GM23338 (cell line): ENCODE results near the gene RWDD1. TPM values are rescaled to one million over a fixed set of nuclear protein-coding genes. Genes with fewer than 3 reads are reported as not detected.
"Not testable (repeated sequence)": the region's sequence is repeated elsewhere in the genome, so short reads cannot be mapped to it uniquely, and the experiment has no call there.

Experiments used
- ATAC-seq: fragments of 200-7000 bp; cut with Tn5 transposase; 3 replicates; pipeline ENCODE4 v1.9.1; 2020
- DNase-seq: peaks from one replicate; pipeline ENCODE4 v3.0.0-alpha.2; 2015; ENCODE audit warnings: low spot score
- H2AFZ ChIP-seq: fragments of 200-600 bp; sonication (generic); 2 replicates; pipeline ENCODE4 v1.8.0; 2016; ENCODE audit warnings: antibody characterized with exemption, mild to moderate bottlenecking, moderate library complexity
- H3F3A ChIP-seq: fragments of 200-600 bp; sonication (generic); replicated peaks from 2 replicates; pipeline ENCODE4 v1.8.0; 2017; ENCODE audit warnings: antibody characterized with exemption, mixed run types, low read depth
- H3K27ac ChIP-seq: fragments of 200-600 bp; sonication (generic); 2 replicates; pipeline ENCODE4 v1.6.1; 2016; ENCODE audit warnings: low read depth
- H3K27me3 ChIP-seq: fragments of 200-600 bp; sonication (generic); 2 replicates; pipeline ENCODE4 v1.8.0; 2016; ENCODE audit warnings: mild to moderate bottlenecking, mixed run types, moderate library complexity; ENCODE audit not compliant: insufficient read depth
- H3K36me3 ChIP-seq: fragments of 200-600 bp; sonication (generic); 2 replicates; pipeline ENCODE4 v1.8.0; 2016; ENCODE audit warnings: mild to moderate bottlenecking; ENCODE audit not compliant: insufficient read depth
- H3K4me1 ChIP-seq: fragments of 200-600 bp; sonication (generic); 2 replicates; pipeline ENCODE4 v1.8.0; 2016; ENCODE audit warnings: mild to moderate bottlenecking, moderate library complexity; ENCODE audit not compliant: insufficient read depth
- H3K4me2 ChIP-seq: fragments of 200-600 bp; sonication (generic); 2 replicates; pipeline ENCODE4 v1.7.1; 2017; ENCODE audit warnings: mixed run types
- H3K4me3 ChIP-seq: fragments of 200-600 bp; sonication (generic); 2 replicates; pipeline ENCODE4 v1.6.1; 2016; ENCODE audit warnings: mixed run types
- H3K79me2 ChIP-seq: fragments of 200-600 bp; sonication (generic); replicated peaks from 2 replicates; pipeline ENCODE4 v1.8.0; 2017; ENCODE audit warnings: mild to moderate bottlenecking; ENCODE audit not compliant: insufficient read depth
- H3K9me2 ChIP-seq: fragments of 200-600 bp; sonication (generic); 2 replicates; pipeline ENCODE4 v1.8.0; 2017; ENCODE audit not compliant: insufficient read depth
- H4K20me1 ChIP-seq: fragments of 200-600 bp; sonication (generic); replicated peaks from 2 replicates; pipeline ENCODE4 v1.8.0; 2017; ENCODE audit warnings: mild to moderate bottlenecking; ENCODE audit not compliant: insufficient read depth
- H3K27ac Mint-ChIP-seq: 2 replicates; pipeline ENCODE4 v1.8.0; 2020; ENCODE audit warnings: inconsistent platforms, mild to moderate bottlenecking, moderate library complexity, mixed read lengths
- H3K27me3 Mint-ChIP-seq: 3 replicates; pipeline ENCODE4 v1.8.0; 2022; ENCODE audit warnings: low read depth, mild to moderate bottlenecking, moderate library complexity, mixed read lengths, inconsistent platforms; ENCODE audit not compliant: insufficient read depth, poor library complexity
- H3K36me3 Mint-ChIP-seq: 3 replicates; pipeline ENCODE4 v1.8.0; 2021; ENCODE audit warnings: low read depth, mild to moderate bottlenecking, inconsistent platforms, moderate library complexity, mixed read lengths
- H3K4me1 Mint-ChIP-seq: 3 replicates; pipeline ENCODE4 v1.8.0; 2020; ENCODE audit warnings: mild to moderate bottlenecking, inconsistent platforms, mixed read lengths
- H3K4me3 Mint-ChIP-seq: 3 replicates; pipeline ENCODE4 v1.8.0; 2021; ENCODE audit warnings: moderate library complexity, mild to moderate bottlenecking, inconsistent platforms, mixed read lengths
- H3K9me3 Mint-ChIP-seq: 3 replicates; pipeline ENCODE4 v1.8.0; 2020; ENCODE audit warnings: moderate library complexity, mild to moderate bottlenecking, inconsistent platforms, mixed read lengths
- CREB1 ChIP-seq: fragments of 250-450 bp; sonication (Bioruptor Pico); IDR thresholded peaks from 2 replicates; pipeline ENCODE4 v1.5.0; 2020; ENCODE audit warnings: low read depth, mild to moderate bottlenecking, moderate library complexity
- EZH2 ChIP-seq: fragments of 200-600 bp; sonication (generic); IDR thresholded peaks from one replicate; pipeline ENCODE4 v1.8.0; 2017; ENCODE audit warnings: antibody characterized with exemption, mild to moderate bottlenecking, low read depth; ENCODE audit not compliant: unreplicated experiment
- EZH2phosphoT487 ChIP-seq: fragments of 200-600 bp; sonication (generic); IDR thresholded peaks from one replicate; pipeline ENCODE4 v1.8.1; 2018; ENCODE audit warnings: antibody characterized with exemption; ENCODE audit not compliant: unreplicated experiment
- JUNB ChIP-seq: IDR thresholded peaks from one replicate; pipeline ENCODE4 v1.6.1; 2016; ENCODE audit warnings: antibody characterized with exemption; ENCODE audit not compliant: unreplicated experiment
- POLR2AphosphoS5 ChIP-seq: IDR thresholded peaks from 2 replicates; pipeline ENCODE4 v1.6.1; 2016; ENCODE audit warnings: antibody characterized with exemption, low read depth
- REST ChIP-seq: IDR thresholded peaks from one replicate; pipeline ENCODE4 v1.6.1; 2018; ENCODE audit warnings: antibody characterized with exemption; ENCODE audit not compliant: unreplicated experiment
- ZNF114 ChIP-seq: fragments of 250-450 bp; sonication (Bioruptor Pico); IDR thresholded peaks from 2 replicates; pipeline ENCODE4 v1.5.0; 2020; ENCODE audit warnings: mild to moderate bottlenecking, moderate library complexity
- ZNF331 ChIP-seq: fragments of 250-450 bp; sonication (Bioruptor Pico); IDR thresholded peaks from 2 replicates; pipeline ENCODE4 v1.5.0; 2020; ENCODE audit warnings: low read depth, mild to moderate bottlenecking, moderate library complexity
- polyA plus RNA-seq: library from polyadenylated mRNA; unstranded; fragments of >200 nt; fragmentation: Nextera tagmentation; extraction: Ambion mirVana; gene quantifications from 2 replicates; pipeline ENCODE4 v1.2.1, GENCODE V29; 2016
- total RNA-seq: library from RNA; depleted of rRNA; stranded (reverse); fragments of >200 nt; shearing (Covaris generic); gene quantifications from 2 replicates; pipeline ENCODE4 v1.2.3, GENCODE V29; 2014
- TF ChIP-seq, protein P1 (sequence below), 2 experiments: fragments of 200-600 bp in 1 of 2; sonication (generic) in 1 of 2; conservative IDR thresholded peaks; 2 replicates each; pipeline versions ENCODE4 v1.5.1 to v1.6.1; 2016 to 2017; ENCODE audit warnings: antibody characterized with exemption in 2 of 2, low read depth in 2 of 2, mild to moderate bottlenecking in 2 of 2, moderate library complexity in 1 of 2

Gene RWDD1
- total and polyA plus RNA-seq, 2 experiments from 2014 or later, result 20.2 to 171 TPM

DNA sequence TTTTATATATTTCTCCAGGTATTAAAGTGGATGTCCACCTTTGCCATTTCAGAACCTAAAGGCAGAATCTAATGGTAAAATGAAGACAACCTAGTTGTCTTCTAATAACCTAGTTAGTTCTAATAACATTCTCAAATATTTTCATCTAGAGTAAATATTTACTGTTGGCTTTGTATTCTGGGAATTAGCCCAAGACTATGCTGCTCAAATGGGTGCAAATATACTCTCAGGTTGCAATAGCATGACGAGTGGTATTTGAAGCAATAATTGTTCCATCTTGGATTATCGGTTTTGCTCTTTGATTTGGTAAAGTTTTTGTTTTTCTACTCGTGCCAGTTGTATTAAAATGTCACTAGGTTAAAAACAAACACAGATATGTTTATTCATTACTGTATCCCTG lies 23.9 kb downstream of the RWDD1 start:
- no peak for DNase-seq
- no peaks in the 10 kb centered on the region for H3F3A ChIP-seq
- H3K4me3 ChIP-seq, result no peak overlapping the region
- Mint-ChIP-seq H3K4me1 (no peaks in the 10 kb centered on the region), H3K4me3 (no peak overlapping the region), H3K27ac (no peak overlapping the region), H3K36me3 (peaks cover 29% of the 10 kb centered on the region; the same call in 2 of the 3 replicates), H3K9me3 (no peaks in the 10 kb centered on the region), H3K27me3 (no peaks in the 10 kb centered on the region)
- H3K4me1 ChIP-seq, result no peaks in the 10 kb centered on the region
- H2AFZ ChIP-seq, result no peak overlapping the region
- H3K27me3 ChIP-seq, result no peaks in the 10 kb centered on the region
- H3K4me2 ChIP-seq, result no peak overlapping the region
- TF ChIP-seq POLR2AphosphoS5 (no peak), JUNB (no peak), EZH2phosphoT487 (no peak), CREB1 (CRISPR knock-in tag) (no peak), ZNF331 (CRISPR knock-in tag) (no peak), EZH2 (no peak), ZNF114 (CRISPR knock-in tag) (no peak)
- TF ChIP-seq, protein P1, sequence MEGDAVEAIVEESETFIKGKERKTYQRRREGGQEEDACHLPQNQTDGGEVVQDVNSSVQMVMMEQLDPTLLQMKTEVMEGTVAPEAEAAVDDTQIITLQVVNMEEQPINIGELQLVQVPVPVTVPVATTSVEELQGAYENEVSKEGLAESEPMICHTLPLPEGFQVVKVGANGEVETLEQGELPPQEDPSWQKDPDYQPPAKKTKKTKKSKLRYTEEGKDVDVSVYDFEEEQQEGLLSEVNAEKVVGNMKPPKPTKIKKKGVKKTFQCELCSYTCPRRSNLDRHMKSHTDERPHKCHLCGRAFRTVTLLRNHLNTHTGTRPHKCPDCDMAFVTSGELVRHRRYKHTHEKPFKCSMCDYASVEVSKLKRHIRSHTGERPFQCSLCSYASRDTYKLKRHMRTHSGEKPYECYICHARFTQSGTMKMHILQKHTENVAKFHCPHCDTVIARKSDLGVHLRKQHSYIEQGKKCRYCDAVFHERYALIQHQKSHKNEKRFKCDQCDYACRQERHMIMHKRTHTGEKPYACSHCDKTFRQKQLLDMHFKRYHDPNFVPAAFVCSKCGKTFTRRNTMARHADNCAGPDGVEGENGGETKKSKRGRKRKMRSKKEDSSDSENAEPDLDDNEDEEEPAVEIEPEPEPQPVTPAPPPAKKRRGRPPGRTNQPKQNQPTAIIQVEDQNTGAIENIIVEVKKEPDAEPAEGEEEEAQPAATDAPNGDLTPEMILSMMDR (conservative IDR thresholded peaks at IDR 0.05; ENCODE audit: low read depth in 2 of 2), result no peak
- H3K36me3 ChIP-seq, result peaks cover 6% of the 10 kb centered on the region; the same call in 1 of the 2 replicates
- no peaks in the 10 kb centered on the region for H3K79me2 ChIP-seq
- ATAC-seq, result no peak
- H4K20me1 ChIP-seq, result no peaks in the 10 kb centered on the region; the same call in 1 of the 2 replicates
- no peaks in the 10 kb centered on the region for H3K9me2 ChIP-seq
- H3K27ac ChIP-seq, result no peak overlapping the region

- H3K27me3 ChIP-seq, result no peaks in the 10 kb centered on the region
- H4K20me1 ChIP-seq, result no peaks in the 10 kb centered on the region; the same call in 1 of the 2 replicates
- H2AFZ ChIP-seq, result no peak overlapping the region
- H3F3A ChIP-seq, result no peaks in the 10 kb centered on the region
- no peaks in the 10 kb centered on the region for H3K9me3 Mint-ChIP-seq
- peak; percentile 59 for DNase-seq
- H3K27ac ChIP-seq, result no peak overlapping the region
- no peak overlapping the region for H3K4me3 Mint-ChIP-seq
- no peaks in the 10 kb centered on the region for H3K27me3 Mint-ChIP-seq
- peaks cover 24% of the 10 kb centered on the region; the same call in 2 of the 3 replicates for H3K36me3 Mint-ChIP-seq
- H3K4me1 Mint-ChIP-seq, result no peaks in the 10 kb centered on the region
- H3K4me2 ChIP-seq, result no peak overlapping the region
- no peaks in the 10 kb centered on the region for H3K9me2 ChIP-seq
- no peak overlapping the region for H3K27ac Mint-ChIP-seq
- no peaks in the 10 kb centered on the region for H3K79me2 ChIP-seq
- no peak overlapping the region for H3K4me3 ChIP-seq
- peaks cover 6% of the 10 kb centered on the region; the same call in 1 of the 2 replicates for H3K36me3 ChIP-seq
- ATAC-seq, result no peak
- TF ChIP-seq CREB1 (CRISPR knock-in tag) (no peak), REST (peak; percentile 93)
- H3K4me1 ChIP-seq, result no peaks in the 10 kb centered on the region
Measured at GRCh38 chr6:116596815-116597214, 25.5 kb downstream of the RWDD1 start.

DNA sequence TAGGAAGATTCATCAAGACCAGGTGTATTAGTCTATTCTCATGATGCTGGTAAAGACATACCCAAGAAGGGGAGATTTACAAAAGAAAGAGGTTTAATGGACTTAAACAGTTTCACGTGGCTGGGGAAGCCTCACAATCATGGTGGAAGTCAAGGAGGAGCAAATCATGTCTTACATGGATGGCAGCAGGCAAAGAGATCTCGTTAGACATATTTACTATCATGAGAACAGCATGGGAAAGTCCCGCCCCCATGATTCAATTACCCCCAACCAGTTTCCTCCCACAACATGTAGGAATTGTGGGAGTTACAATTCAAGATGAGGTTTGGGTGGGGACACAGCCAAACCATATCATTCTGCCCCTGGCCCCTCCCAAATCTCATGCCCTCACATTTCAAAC lies 32.6 kb downstream of the RWDD1 start:
- H3K9me3 Mint-ChIP-seq, result peaks cover 13% of the 10 kb centered on the region; the same call in 2 of the 3 replicates
- H3K4me2 ChIP-seq, H3K4me1 ChIP-seq, H3K79me2 ChIP-seq, H3K27me3 Mint-ChIP-seq, H3K36me3 ChIP-seq, H4K20me1 ChIP-seq, ATAC-seq, H3K4me3 ChIP-seq, H3K4me3 Mint-ChIP-seq, DNase-seq, H3K4me1 Mint-ChIP-seq, H3K27ac Mint-ChIP-seq, H2AFZ ChIP-seq, H3F3A ChIP-seq, H3K27ac ChIP-seq, H3K27me3 ChIP-seq, H3K9me2 ChIP-seq: not testable (repeated sequence)
- H3K36me3 Mint-ChIP-seq, result peaks cover 18% of the 10 kb centered on the region

DNA sequence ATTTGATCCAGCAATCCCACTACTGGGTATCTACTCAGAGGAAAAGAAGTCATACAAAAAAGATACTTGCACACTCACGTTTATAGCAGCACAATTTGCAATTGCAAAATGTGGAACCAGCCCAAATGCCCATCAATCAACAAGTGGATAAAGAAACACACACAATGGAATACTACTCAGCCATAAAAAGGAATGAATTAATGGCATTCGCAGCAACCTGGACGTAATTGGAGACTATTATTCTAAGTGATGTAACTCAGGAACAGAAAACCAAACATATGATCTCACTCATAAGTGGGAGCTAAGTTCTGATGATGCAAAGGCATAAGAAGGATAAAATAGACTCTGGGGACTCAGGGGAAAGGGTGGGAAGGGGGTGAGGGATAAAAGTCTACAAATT lies 33.6 kb downstream of the RWDD1 start:
- not testable (repeated sequence) for H3K27me3 Mint-ChIP-seq, H3K27ac ChIP-seq

More for the DNA sequence above, 33.6 kb downstream of the RWDD1 start:
- Mint-ChIP-seq H3K36me3 (peaks cover 18% of the 10 kb centered on the region), H3K9me3 (peaks cover 13% of the 10 kb centered on the region)
- H3K27ac Mint-ChIP-seq, H3K36me3 ChIP-seq, H3K79me2 ChIP-seq, H3K4me1 ChIP-seq, DNase-seq, H3K4me3 ChIP-seq, H2AFZ ChIP-seq, H3K27me3 ChIP-seq, H3K9me2 ChIP-seq, ATAC-seq, H4K20me1 ChIP-seq, H3K4me1 Mint-ChIP-seq, H3K4me3 Mint-ChIP-seq, H3F3A ChIP-seq, H3K4me2 ChIP-seq: not testable (repeated sequence)
